ENCODE measurements around the gene PITPNM1.
"Not testable (repeated sequence)": the region's sequence is repeated elsewhere in the genome, so short reads cannot be mapped to it uniquely, and the experiment has no call there.

PITPNM1 gene

GRCh38 chr11:67466962-67467771 lies 38.0 kb downstream of the PITPNM1 start:
- TF ChIP-seq CTCF (IDR thresholded peaks at IDR 0.05; ENCODE audit: control extremely low read depth, extremely low read depth, low read depth, missing control alignments), result no peak
- ChIA-PET POLR2A (interaction anchor here (0.6 to 1.4 kb wide), 2 partner anchors 11 to 30 kb away, joined by 3 read pairs; partner anchors contain the start of gene PTPRCAP), CTCF (interaction anchor here (1.2 to 3.6 kb wide), 5 partner anchors 16 to 162 kb away, joined by 3 to 22 read pairs (median 6); partner anchors contain the start of genes AIP, NUDT8 and PPP1CA)
- no peak for DNase-seq (ENCODE audit: extremely low spot score)

DNA sequence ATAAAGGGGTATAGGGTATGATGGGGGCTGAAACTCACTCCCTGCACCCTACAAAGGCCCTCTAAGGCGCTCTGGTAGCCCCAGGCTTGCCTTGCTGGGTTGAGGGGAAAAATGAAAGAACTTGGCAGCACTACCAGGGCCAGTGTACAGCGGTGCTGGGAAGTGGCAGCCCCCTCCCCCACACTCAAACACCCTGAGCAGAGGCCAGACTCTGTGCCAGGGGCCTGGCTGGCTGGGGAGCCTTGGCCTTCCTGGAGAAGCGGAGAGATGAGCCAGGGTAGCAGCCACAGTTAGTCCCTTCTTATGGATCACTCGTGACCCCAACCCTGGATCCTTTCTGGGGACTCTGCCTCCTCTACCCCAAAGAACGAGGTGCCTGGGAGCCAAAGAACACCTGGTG lies 38.8 kb downstream of the PITPNM1 start:
- no peak for DNase-seq (ENCODE audit: extremely low spot score)
- no peak for TF ChIP-seq CTCF (IDR thresholded peaks at IDR 0.05; ENCODE audit: control extremely low read depth, extremely low read depth, low read depth, missing control alignments)
- POLR2A ChIA-PET, result interaction anchor here (0.6 kb wide), 2 partner anchors 29 to 50 kb away, joined by 3 read pairs; partner anchors contain the start of gene PTPRCAP
- CTCF ChIA-PET, result interaction anchor here (1.2 kb wide), 1 partner anchor 163 kb away, joined by 4 read pairs; the partner anchor contains the start of gene NUDT8

GRCh38 chr11:67465530-67465929 lies 39.6 kb downstream of the PITPNM1 start:
- CTCF ChIA-PET, result interaction anchor here (0.6 to 1.4 kb wide), 3 partner anchors 20 to 91 kb away, joined by 3 read pairs; no protein-coding TSS in a partner anchor
- DNase-seq (ENCODE audit: extremely low spot score), result not testable (repeated sequence)
- POLR2A ChIA-PET, result interaction anchor here (0.6 to 1.0 kb wide), 2 partner anchors 28 to 49 kb away, joined by 3 read pairs; partner anchors contain the start of gene PTPRCAP

DNA sequence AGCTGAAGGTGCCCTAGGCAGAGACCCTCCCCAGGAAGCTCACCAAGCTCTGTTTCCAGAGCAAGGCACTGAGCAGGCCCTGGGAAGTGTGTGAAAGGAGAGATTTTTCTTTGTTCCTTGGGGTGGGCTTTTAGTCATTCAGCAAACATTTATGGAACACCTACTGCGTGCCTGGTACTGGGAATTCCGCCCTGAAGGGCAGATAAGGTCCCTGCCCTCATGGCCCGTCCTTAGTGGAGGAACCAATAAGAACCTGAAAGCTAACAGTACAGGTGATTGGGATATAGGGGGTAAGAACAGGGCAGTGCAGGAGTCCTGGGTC lies 40.0 kb downstream of the PITPNM1 start:
- TF ChIP-seq CTCF (IDR thresholded peaks at IDR 0.05; ENCODE audit: control extremely low read depth, extremely low read depth, low read depth, missing control alignments), result no peak
- CTCF ChIA-PET, result interaction anchor here (0.6 to 1.4 kb wide), 3 partner anchors 21 to 91 kb away, joined by 3 read pairs; no protein-coding TSS in a partner anchor
- no peak for DNase-seq (ENCODE audit: extremely low spot score)
- POLR2A ChIA-PET, result interaction anchor here (0.8 to 1.0 kb wide), 2 partner anchors 28 to 60 kb away, joined by 3 read pairs; partner anchors contain the start of gene PTPRCAP

DNA sequence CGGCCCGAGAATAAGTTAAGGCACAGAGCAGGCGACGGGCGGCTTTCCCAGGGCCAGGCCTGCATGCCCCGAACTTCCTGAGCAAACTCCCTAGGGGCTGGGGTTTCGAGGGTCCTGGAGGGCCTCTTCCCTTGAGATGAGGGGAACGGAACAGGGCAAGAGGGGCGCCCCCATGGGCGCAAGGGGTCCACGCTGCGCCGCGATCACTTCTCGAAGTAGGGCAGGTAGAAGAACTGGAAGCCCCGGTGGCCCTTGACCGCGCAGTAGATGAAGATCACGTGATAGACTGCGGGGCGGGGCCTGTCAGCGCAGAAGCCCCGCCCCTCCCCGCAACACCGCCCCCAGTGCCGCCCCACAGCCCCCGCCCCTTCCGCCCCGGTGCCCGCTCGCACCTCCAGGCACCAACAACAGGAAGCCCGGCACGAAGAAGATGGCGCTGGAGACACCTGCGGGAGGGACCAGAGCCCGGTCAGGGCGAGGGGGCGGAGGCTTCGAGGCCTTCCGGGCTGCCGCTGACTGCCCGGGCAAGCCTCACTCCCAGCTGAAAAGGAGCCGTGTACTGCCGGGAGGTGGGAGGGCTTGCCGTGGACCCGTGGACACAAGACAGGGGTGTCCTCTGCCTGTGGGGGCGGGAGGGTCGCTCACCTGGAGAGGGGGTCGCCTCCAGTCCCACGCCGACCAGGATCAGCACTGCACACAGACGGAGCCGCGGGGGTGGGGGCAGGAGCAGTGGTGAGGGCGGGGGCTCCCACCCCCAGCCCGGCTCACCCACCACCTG lies 40.6 kb downstream of the PITPNM1 start:
- peak; percentile 94 for DNase-seq (ENCODE audit: extremely low spot score)
- ChIA-PET CTCF (interaction anchor here (1.0 to 1.4 kb wide), 2 partner anchors 28 to 91 kb away, joined by 3 read pairs; no protein-coding TSS in a partner anchor), POLR2A (interaction anchor here (0.8 to 1.0 kb wide), 2 partner anchors 27 to 60 kb away, joined by 3 read pairs; partner anchors contain the start of gene PTPRCAP)
- TF ChIP-seq CTCF (IDR thresholded peaks at IDR 0.05; ENCODE audit: control extremely low read depth, extremely low read depth, low read depth, missing control alignments), result no peak

DNA sequence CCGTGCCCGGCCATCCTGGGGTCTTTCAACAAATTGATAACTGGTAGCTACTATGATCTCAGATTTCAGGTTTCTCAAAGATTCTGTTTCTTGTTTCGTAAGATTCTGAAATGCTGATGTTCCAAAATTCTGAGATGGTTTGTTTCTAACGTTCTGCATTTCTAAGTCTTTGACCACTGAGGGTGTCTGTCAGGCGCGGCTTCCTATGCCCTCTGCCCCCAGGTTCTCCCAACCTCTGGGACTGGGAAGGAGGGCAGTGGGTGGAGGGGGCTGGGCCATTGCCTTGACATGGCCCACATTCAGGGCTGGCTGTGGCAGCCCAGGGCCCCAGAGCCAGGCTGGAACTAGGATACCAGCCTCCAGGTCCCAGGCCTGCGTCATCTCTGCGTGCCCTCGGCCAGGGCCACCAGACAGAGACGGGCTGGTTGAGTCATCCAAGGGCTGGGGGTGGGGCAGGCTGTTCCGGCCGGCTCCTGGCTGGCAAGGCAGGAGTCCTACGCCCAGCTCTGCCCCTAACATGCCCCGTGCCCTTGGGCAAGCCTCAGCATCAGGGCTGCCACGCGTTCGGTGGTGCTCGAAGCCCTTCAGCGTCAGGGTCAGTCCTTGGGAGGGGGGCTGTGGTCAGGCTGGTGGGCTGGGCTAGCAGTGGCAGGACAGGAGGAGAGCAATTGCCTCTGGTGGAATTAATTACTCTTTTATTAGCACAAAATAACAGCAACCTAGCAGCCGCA lies 41.3 kb downstream of the PITPNM1 start:
- no peak for DNase-seq (ENCODE audit: extremely low spot score)
- TF ChIP-seq CTCF (IDR thresholded peaks at IDR 0.05; ENCODE audit: control extremely low read depth, extremely low read depth, low read depth, missing control alignments), result no peak
- CTCF ChIA-PET, result no interaction called here
- POLR2A ChIA-PET, result no interaction called here

Measured in GM10248 (cell line).